Neural progenitor cell (in vitro differentiated cells): Measurements from ENCODE around the gene DCAF4. TPM values are rescaled to one million over a fixed set of nuclear protein-coding genes. Genes with fewer than 3 reads are reported as not detected.
A peak's percentile ranks its signal among the peaks of the same experiment; 100 is the strongest.

Source experiments
- DNase-seq: peaks from one replicate; pipeline ENCODE4 v3.0.0-alpha.2; 2016; ENCODE audit warnings: low spot score
- H2AFZ ChIP-seq: fragments of 200-600 bp; sonication (generic); replicated peaks from 2 replicates; pipeline ENCODE4 v1.6.1; 2016; ENCODE audit warnings: antibody characterized with exemption
- H3F3A ChIP-seq: fragments of 200-600 bp; sonication (generic); 2 replicates; pipeline ENCODE4 v1.6.1; 2016; ENCODE audit warnings: antibody characterized with exemption, low read depth
- H3K27ac ChIP-seq: fragments of 200-600 bp; sonication (generic); 2 replicates; pipeline ENCODE4 v1.5.1; 2016; ENCODE audit warnings: mild to moderate bottlenecking
- H3K27me3 ChIP-seq: fragments of 200-600 bp; sonication (generic); 2 replicates; pipeline ENCODE4 v1.6.1; 2016; ENCODE audit warnings: mild to moderate bottlenecking, moderate library complexity
- H3K36me3 ChIP-seq: fragments of 200-600 bp; sonication (generic); 2 replicates; pipeline ENCODE4 v1.5.1; 2016
- H3K4me1 ChIP-seq: fragments of 200-600 bp; sonication (generic); 2 replicates; pipeline ENCODE4 v1.6.1; 2016; ENCODE audit warnings: mixed run types
- H3K4me2 ChIP-seq: fragments of 200-600 bp; sonication (generic); 2 replicates; pipeline ENCODE4 v1.6.1; 2016
- H3K4me3 ChIP-seq: fragments of 200-600 bp; sonication (generic); 2 replicates; pipeline ENCODE4 v1.5.1; 2016
- H3K79me2 ChIP-seq: fragments of 200-600 bp; sonication (generic); 2 replicates; pipeline ENCODE4 v1.6.1; 2016; ENCODE audit warnings: low read depth
- H3K9ac ChIP-seq: fragments of 200-600 bp; sonication (generic); 2 replicates; pipeline ENCODE4 v1.6.1; 2016
- H3K9me3 ChIP-seq: fragments of 200-600 bp; sonication (generic); 2 replicates; pipeline ENCODE4 v1.5.1; 2016; ENCODE audit warnings: low read depth
- H4K20me1 ChIP-seq: fragments of 200-600 bp; sonication (generic); 2 replicates; pipeline ENCODE4 v1.6.1; 2016; ENCODE audit warnings: low read depth
- H3K27ac Mint-ChIP-seq: 3 replicates; pipeline ENCODE4 v1.8.0; 2021; ENCODE audit warnings: mixed read lengths
- H3K27me3 Mint-ChIP-seq: 2 replicates; pipeline ENCODE4 v1.8.0; 2022; ENCODE audit warnings: low read depth, mild to moderate bottlenecking, inconsistent platforms, moderate library complexity, mixed read lengths; ENCODE audit not compliant: insufficient read depth
- H3K36me3 Mint-ChIP-seq: 3 replicates; pipeline ENCODE4 v1.8.0; 2021; ENCODE audit warnings: mixed read lengths
- H3K4me1 Mint-ChIP-seq: 3 replicates; pipeline ENCODE4 v1.8.0; 2021; ENCODE audit warnings: mixed read lengths
- H3K4me3 Mint-ChIP-seq: 3 replicates; pipeline ENCODE4 v1.8.0; 2021; ENCODE audit warnings: mild to moderate bottlenecking, moderate library complexity, mixed read lengths
- H3K9me3 Mint-ChIP-seq: 3 replicates; pipeline ENCODE4 v1.8.0; 2020; ENCODE audit warnings: mixed read lengths
- EZH2 ChIP-seq: fragments of 200-600 bp; sonication (generic); IDR thresholded peaks from 2 replicates; pipeline ENCODE4 v1.6.1; 2017; ENCODE audit warnings: antibody characterized with exemption, mild to moderate bottlenecking, moderate library complexity
- EZH2phosphoT487 ChIP-seq: fragments of 200-600 bp; sonication (generic); IDR thresholded peaks from 2 replicates; pipeline ENCODE4 v1.6.1; 2017; ENCODE audit warnings: antibody characterized with exemption
- total RNA-seq: library from RNA; depleted of rRNA; stranded (reverse); fragments of >200 nt; gene quantifications from 2 replicates; pipeline ENCODE4 v1.2.3, GENCODE V29; 2015; ENCODE audit warnings: low replicate concordance
- TF ChIP-seq, protein P1 (sequence below): fragments of 200-600 bp; sonication (generic); IDR thresholded peaks from 2 replicates; pipeline ENCODE4 v1.5.1; 2017; ENCODE audit warnings: antibody characterized with exemption, mild to moderate bottlenecking

Gene DCAF4
- total RNA-seq, 1 donor from 2014 or later = 3.7 TPM

DNA sequence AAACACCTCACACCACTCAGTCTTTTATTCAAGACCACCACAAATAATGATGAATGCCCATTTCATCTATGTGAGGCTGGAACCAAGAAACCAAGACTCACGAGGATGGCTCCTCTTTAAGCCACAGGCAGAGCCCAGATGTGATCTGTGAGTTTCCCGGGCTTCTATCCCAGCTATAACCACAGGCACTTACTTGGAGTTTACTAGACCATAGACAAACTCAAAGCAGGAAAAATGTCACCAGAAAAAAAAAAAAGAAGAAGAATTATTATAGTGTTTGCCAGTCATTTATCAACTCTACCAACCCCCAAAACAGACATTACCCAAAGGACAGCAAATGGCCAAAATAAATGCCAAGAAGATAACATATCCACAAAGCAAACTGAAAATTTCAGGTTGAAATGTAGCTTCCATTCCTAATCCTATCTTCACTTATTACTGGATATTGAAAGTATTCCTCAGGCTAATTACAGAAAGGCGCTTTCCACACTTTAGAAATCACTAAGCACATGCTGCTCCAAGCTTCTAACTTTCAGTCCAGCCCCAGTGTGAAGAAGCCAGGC, 56.0 kb downstream of the DCAF4 start:
- no peaks in the 10 kb centered on the region for H3K36me3 ChIP-seq
- no peak overlapping the region for H3K27ac ChIP-seq
- no peaks in the 10 kb centered on the region for H3F3A ChIP-seq
- H4K20me1 ChIP-seq = no peaks in the 10 kb centered on the region
- no peaks in the 10 kb centered on the region for H3K27me3 ChIP-seq
- no peaks in the 10 kb centered on the region for H3K9me3 ChIP-seq
- TF ChIP-seq, protein P1, sequence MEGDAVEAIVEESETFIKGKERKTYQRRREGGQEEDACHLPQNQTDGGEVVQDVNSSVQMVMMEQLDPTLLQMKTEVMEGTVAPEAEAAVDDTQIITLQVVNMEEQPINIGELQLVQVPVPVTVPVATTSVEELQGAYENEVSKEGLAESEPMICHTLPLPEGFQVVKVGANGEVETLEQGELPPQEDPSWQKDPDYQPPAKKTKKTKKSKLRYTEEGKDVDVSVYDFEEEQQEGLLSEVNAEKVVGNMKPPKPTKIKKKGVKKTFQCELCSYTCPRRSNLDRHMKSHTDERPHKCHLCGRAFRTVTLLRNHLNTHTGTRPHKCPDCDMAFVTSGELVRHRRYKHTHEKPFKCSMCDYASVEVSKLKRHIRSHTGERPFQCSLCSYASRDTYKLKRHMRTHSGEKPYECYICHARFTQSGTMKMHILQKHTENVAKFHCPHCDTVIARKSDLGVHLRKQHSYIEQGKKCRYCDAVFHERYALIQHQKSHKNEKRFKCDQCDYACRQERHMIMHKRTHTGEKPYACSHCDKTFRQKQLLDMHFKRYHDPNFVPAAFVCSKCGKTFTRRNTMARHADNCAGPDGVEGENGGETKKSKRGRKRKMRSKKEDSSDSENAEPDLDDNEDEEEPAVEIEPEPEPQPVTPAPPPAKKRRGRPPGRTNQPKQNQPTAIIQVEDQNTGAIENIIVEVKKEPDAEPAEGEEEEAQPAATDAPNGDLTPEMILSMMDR = no peak
- TF ChIP-seq EZH2phosphoT487 (no peak), EZH2 (no peak)
- no peak overlapping the region for H2AFZ ChIP-seq
- peaks cover 2% of the 10 kb centered on the region for H3K27me3 Mint-ChIP-seq
- no peak for DNase-seq
- no peaks in the 10 kb centered on the region for H3K4me1 ChIP-seq
- no peaks in the 10 kb centered on the region for H3K79me2 ChIP-seq
- no peak overlapping the region for H3K9ac ChIP-seq
- peaks cover 21% of the 10 kb centered on the region for H3K36me3 Mint-ChIP-seq
- peaks cover 12% of the 10 kb centered on the region for H3K4me1 Mint-ChIP-seq
- no peak overlapping the region for H3K27ac Mint-ChIP-seq
- H3K4me3 ChIP-seq = no peak overlapping the region
- no peaks in the 10 kb centered on the region for H3K9me3 Mint-ChIP-seq
- H3K4me2 ChIP-seq = no peak overlapping the region
- no peak overlapping the region for H3K4me3 Mint-ChIP-seq

DNA sequence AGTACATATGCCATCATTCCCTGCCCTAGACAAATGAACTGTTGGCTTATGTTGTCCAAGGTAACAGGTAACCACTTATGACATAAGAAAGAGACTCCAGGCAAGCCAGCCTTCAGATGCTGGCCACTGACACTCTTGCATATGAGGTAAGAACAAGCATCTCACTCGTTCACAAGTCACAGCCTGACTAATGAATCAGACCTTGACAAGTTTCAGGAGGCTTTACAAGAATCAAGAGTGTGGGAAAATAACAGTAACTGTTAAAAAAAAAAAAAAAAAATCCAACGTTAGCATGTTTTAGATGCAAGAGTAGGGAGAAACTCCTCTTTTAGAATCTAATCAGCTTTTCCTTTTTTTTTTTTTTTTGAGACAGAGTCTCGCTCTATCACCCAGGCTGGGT, 60.0 kb downstream of the DCAF4 start:
- no peaks in the 10 kb centered on the region for H3K4me1 ChIP-seq
- no peak overlapping the region for H3K9ac ChIP-seq
- Mint-ChIP-seq H3K36me3 (peaks cover 13% of the 10 kb centered on the region), H3K9me3 (no peaks in the 10 kb centered on the region), H3K4me1 (peaks cover 14% of the 10 kb centered on the region), H3K27ac (no peak overlapping the region), H3K4me3 (no peak overlapping the region), H3K27me3 (no peaks in the 10 kb centered on the region)
- H3F3A ChIP-seq = no peaks in the 10 kb centered on the region
- TF ChIP-seq EZH2 (no peak), EZH2phosphoT487 (no peak)
- TF ChIP-seq, protein P1 = no peak
- H3K4me2 ChIP-seq = no peak overlapping the region
- no peak overlapping the region for H2AFZ ChIP-seq
- no peaks in the 10 kb centered on the region for H3K9me3 ChIP-seq
- H3K27me3 ChIP-seq = no peaks in the 10 kb centered on the region
- H3K27ac ChIP-seq = no peak overlapping the region
- H3K36me3 ChIP-seq = no peaks in the 10 kb centered on the region
- H4K20me1 ChIP-seq = no peaks in the 10 kb centered on the region
- no peak overlapping the region for H3K4me3 ChIP-seq
- no peaks in the 10 kb centered on the region for H3K79me2 ChIP-seq
- no peak for DNase-seq

GRCh38 chr14:72986857-72987256, 60.6 kb downstream of the DCAF4 start:
- Histone ChIP-seq H4K20me1 (no peaks in the 10 kb centered on the region), H3F3A (no peaks in the 10 kb centered on the region), H3K79me2 (no peaks in the 10 kb centered on the region), H3K4me1 (no peaks in the 10 kb centered on the region), H3K4me3 (no peak overlapping the region), H3K27ac (no peak overlapping the region), H2AFZ (no peak overlapping the region), H3K27me3 (no peaks in the 10 kb centered on the region), H3K36me3 (no peaks in the 10 kb centered on the region), H3K9ac (no peak overlapping the region), H3K4me2 (no peak overlapping the region), H3K9me3 (no peaks in the 10 kb centered on the region)
- H3K4me3 Mint-ChIP-seq = no peak overlapping the region
- H3K27me3 Mint-ChIP-seq = no peaks in the 10 kb centered on the region
- no peak for TF ChIP-seq EZH2
- TF ChIP-seq, protein P1 = no peak
- TF ChIP-seq EZH2phosphoT487 = no peak
- peak overlapping the region; percentile 46 for H3K27ac Mint-ChIP-seq
- peaks cover 14% of the 10 kb centered on the region for H3K4me1 Mint-ChIP-seq
- no peak for DNase-seq
- peaks cover 15% of the 10 kb centered on the region for H3K36me3 Mint-ChIP-seq
- no peaks in the 10 kb centered on the region for H3K9me3 Mint-ChIP-seq
